Neuron (in vitro differentiated cells): ENCODE results near the gene BPIFB4.
"Not testable (repeated sequence)": the region's sequence is repeated elsewhere in the genome, so short reads cannot be mapped to it uniquely, and the experiment has no call there.

Experiments used
- H2AFZ ChIP-seq: one replicate; pipeline ENCODE4 v1.6.1; 2013; ENCODE audit warnings: low read depth, mild to moderate bottlenecking, inconsistent platforms, low read length, moderate library complexity
- H3K27me3 ChIP-seq: one replicate; pipeline ENCODE4 v1.6.1; 2013; ENCODE audit warnings: low read length; ENCODE audit not compliant: insufficient read depth
- H3K36me3 ChIP-seq: one replicate; pipeline ENCODE4 v1.6.1; 2013; ENCODE audit warnings: low read length; ENCODE audit not compliant: insufficient read depth
- H3K4me1 ChIP-seq: one replicate; pipeline ENCODE4 v1.6.1; 2013; ENCODE audit warnings: low read length; ENCODE audit not compliant: insufficient read depth
- H3K4me3 ChIP-seq: 2 replicates; pipeline ENCODE4 v1.5.1; 2013; ENCODE audit warnings: mild to moderate bottlenecking, low read length, moderate library complexity
- H3K9me3 ChIP-seq: one replicate; pipeline ENCODE4 v1.6.1; 2013; ENCODE audit warnings: low read length

The BPIFB4 gene

GRCh38 chr20:33099843-33100538 is 20.5 kb downstream of the BPIFB4 start:
- H3K36me3 ChIP-seq: no peaks in the 10 kb centered on the region
- H2AFZ ChIP-seq: no peak overlapping the region
- no peaks in the 10 kb centered on the region for H3K9me3 ChIP-seq
- H3K27me3 ChIP-seq: no peaks in the 10 kb centered on the region
- no peaks in the 10 kb centered on the region for H3K4me1 ChIP-seq
- H3K4me3 ChIP-seq: no peak overlapping the region

- no peak overlapping the region for H3K4me3 ChIP-seq
- no peaks in the 10 kb centered on the region for H3K9me3 ChIP-seq
- no peaks in the 10 kb centered on the region for H3K27me3 ChIP-seq
- no peaks in the 10 kb centered on the region for H3K4me1 ChIP-seq
- H3K36me3 ChIP-seq: no peaks in the 10 kb centered on the region
- no peak overlapping the region for H2AFZ ChIP-seq
Observed at GRCh38 chr20:33103556-33103955, 24.1 kb downstream of the BPIFB4 start.

GRCh38 chr20:33104336-33104735 is 24.9 kb downstream of the BPIFB4 start:
- Histone ChIP-seq H3K27me3 (no peaks in the 10 kb centered on the region), H3K4me1 (no peaks in the 10 kb centered on the region), H3K4me3 (no peak overlapping the region), H3K9me3 (no peaks in the 10 kb centered on the region), H3K36me3 (no peaks in the 10 kb centered on the region), H2AFZ (no peak overlapping the region)

- no peaks in the 10 kb centered on the region for H3K27me3 ChIP-seq
- no peaks in the 10 kb centered on the region for H3K4me1 ChIP-seq
- no peaks in the 10 kb centered on the region for H3K36me3 ChIP-seq
- no peak overlapping the region for H2AFZ ChIP-seq
- H3K9me3 ChIP-seq: no peaks in the 10 kb centered on the region
- H3K4me3 ChIP-seq: no peak overlapping the region
Observed at GRCh38 chr20:33105316-33105924, 26.0 kb downstream of the BPIFB4 start.

- H3K27me3 ChIP-seq, H3K9me3 ChIP-seq, H3K36me3 ChIP-seq, H2AFZ ChIP-seq, H3K4me1 ChIP-seq, H3K4me3 ChIP-seq: not testable (repeated sequence)
Observed at GRCh38 chr20:33106058-33106620, 26.7 kb downstream of the BPIFB4 start.

GRCh38 chr20:33108661-33109060 is 29.2 kb downstream of the BPIFB4 start:
- H3K4me3 ChIP-seq: no peak overlapping the region
- H3K9me3 ChIP-seq: no peaks in the 10 kb centered on the region
- no peaks in the 10 kb centered on the region for H3K27me3 ChIP-seq
- H3K4me1 ChIP-seq: no peaks in the 10 kb centered on the region
- H2AFZ ChIP-seq: no peak overlapping the region
- no peaks in the 10 kb centered on the region for H3K36me3 ChIP-seq

GRCh38 chr20:33110147-33110825 is 30.8 kb downstream of the BPIFB4 start:
- Histone ChIP-seq H3K9me3 (peaks cover 2% of the 10 kb centered on the region), H3K4me3 (no peak overlapping the region), H3K4me1 (no peaks in the 10 kb centered on the region), H3K27me3 (no peaks in the 10 kb centered on the region), H3K36me3 (no peaks in the 10 kb centered on the region), H2AFZ (no peak overlapping the region)

GRCh38 chr20:33111306-33111705 is 31.9 kb downstream of the BPIFB4 start:
- Histone ChIP-seq H2AFZ (no peak overlapping the region), H3K4me1 (no peaks in the 10 kb centered on the region), H3K27me3 (no peaks in the 10 kb centered on the region), H3K9me3 (peaks cover 2% of the 10 kb centered on the region), H3K36me3 (no peaks in the 10 kb centered on the region), H3K4me3 (no peak overlapping the region)

- Histone ChIP-seq H3K36me3 (no peaks in the 10 kb centered on the region), H3K4me1 (no peaks in the 10 kb centered on the region), H2AFZ (no peak overlapping the region), H3K4me3 (no peak overlapping the region), H3K27me3 (no peaks in the 10 kb centered on the region), H3K9me3 (peaks cover 2% of the 10 kb centered on the region)
Observed at GRCh38 chr20:33112547-33113386, 33.3 kb downstream of the BPIFB4 start.

- H3K9me3 ChIP-seq: peaks cover 2% of the 10 kb centered on the region
- H3K4me1 ChIP-seq: no peaks in the 10 kb centered on the region
- H3K36me3 ChIP-seq: no peaks in the 10 kb centered on the region
- H3K4me3 ChIP-seq: no peak overlapping the region
- no peak overlapping the region for H2AFZ ChIP-seq
- H3K27me3 ChIP-seq: no peaks in the 10 kb centered on the region
Observed at GRCh38 chr20:33113387-33113908, 34.0 kb downstream of the BPIFB4 start.

GRCh38 chr20:33115501-33115900 is 36.1 kb downstream of the BPIFB4 start:
- H3K27me3 ChIP-seq, H3K9me3 ChIP-seq, H2AFZ ChIP-seq, H3K4me1 ChIP-seq, H3K4me3 ChIP-seq, H3K36me3 ChIP-seq: not testable (repeated sequence)

GRCh38 chr20:33119725-33120720 is 40.6 kb downstream of the BPIFB4 start:
- Histone ChIP-seq H3K4me3 (no peak overlapping the region), H3K4me1 (no peaks in the 10 kb centered on the region), H2AFZ (no peak overlapping the region), H3K27me3 (no peaks in the 10 kb centered on the region), H3K36me3 (no peaks in the 10 kb centered on the region), H3K9me3 (no peaks in the 10 kb centered on the region)
